HEK293 (cell line): Measurements from ENCODE around the gene CTSO.
A peak's percentile ranks its signal among the peaks of the same experiment; 100 is the strongest.

ENCODE experiments used
- CTCF ChIA-PET: fragments of 350-600 bp; formaldehyde crosslinking; extraction: SDS; loops from one replicate; lab custom pipeline; 2021; ENCODE audit warnings: antibody characterized with exemption; lab: Yijun Ruan, JAX
- POLR2A ChIA-PET: fragments of 300-600 bp; formaldehyde crosslinking; extraction: SDS; loops from one replicate; lab custom pipeline; 2020; ENCODE audit warnings: antibody characterized with exemption, inconsistent platforms; lab: Yijun Ruan, JAX
- H3K27ac ChIP-seq: fragments of 200-500 bp; sonication (Bioruptor generic); 2 replicates; pipeline ENCODE4 v1.5.1; 2014; ENCODE audit warnings: low read depth, low read length, control low read depth, inconsistent platforms; ENCODE audit errors: extremely low read depth
- H3K36me3 ChIP-seq, 2 experiments: fragments of 200-500 bp in 1 of 2; sonication (Bioruptor generic) in 1 of 2; 1 replicate in 1 of 2; 2 replicates in 1 of 2; pipeline ENCODE4 v1.5.1; 2014 to 2017; ENCODE audit warnings: inconsistent platforms in 2 of 2, low read length in 2 of 2; ENCODE audit not compliant: control insufficient read depth in 2 of 2, insufficient read depth in 1 of 2
- H3K4me1 ChIP-seq: fragments of 200-500 bp; sonication (Bioruptor generic); 2 replicates; pipeline ENCODE4 v1.5.1; 2014; ENCODE audit warnings: mild to moderate bottlenecking, low read length, inconsistent platforms; ENCODE audit not compliant: control insufficient read depth, insufficient read depth
- H3K4me3 ChIP-seq: 2 replicates; pipeline ENCODE4 v1.5.1; 2011; ENCODE audit warnings: low read depth, mild to moderate bottlenecking, control low read depth, low read length, moderate library complexity
- H3K9me3 ChIP-seq: fragments of 200-500 bp; sonication (Bioruptor generic); 2 replicates; pipeline ENCODE4 v1.5.1; 2014; ENCODE audit warnings: low read depth, low read length, inconsistent platforms; ENCODE audit not compliant: control insufficient read depth, insufficient read depth
- HOXA7 ChIP-seq: sonication (generic); formaldehyde crosslinking; IDR thresholded peaks from 2 replicates; pipeline ENCODE4 v1.8.1; 2022; ENCODE audit warnings: missing genetic modification reagents, borderline replicate concordance
- ZNF10 ChIP-seq: fragments of 450-650 bp; formaldehyde crosslinking; IDR thresholded peaks from 2 replicates; pipeline ENCODE4 v1.5.1; 2017; ENCODE audit warnings: missing biosample characterization, missing genetic modification characterization
- ZNF2 ChIP-seq: fragments of 450-650 bp; formaldehyde crosslinking; IDR thresholded peaks from 2 replicates; pipeline ENCODE4 v1.5.1; 2016; ENCODE audit warnings: missing biosample characterization, missing genetic modification characterization
- ZNF266 ChIP-seq: fragments of 450-650 bp; formaldehyde crosslinking; IDR thresholded peaks from 2 replicates; pipeline ENCODE4 v1.5.1; 2016; ENCODE audit warnings: missing biosample characterization, missing genetic modification characterization, low read depth
- ZNF311 ChIP-seq: fragments of 450-650 bp; formaldehyde crosslinking; IDR thresholded peaks from 2 replicates; pipeline ENCODE4 v1.5.1; 2017; ENCODE audit warnings: missing biosample characterization, missing genetic modification characterization, borderline replicate concordance
- ZNF416 ChIP-seq: fragments of 450-650 bp; formaldehyde crosslinking; IDR thresholded peaks from 2 replicates; pipeline ENCODE4 v1.5.1; 2016; ENCODE audit warnings: missing biosample characterization, missing genetic modification characterization
- ZNF501 ChIP-seq: fragments of 450-650 bp; formaldehyde crosslinking; IDR thresholded peaks from 2 replicates; pipeline ENCODE4 v1.5.1; 2016; ENCODE audit warnings: missing biosample characterization, missing genetic modification characterization
- ZNF654 ChIP-seq: fragments of 450-650 bp; formaldehyde crosslinking; IDR thresholded peaks from 2 replicates; pipeline ENCODE4 v1.5.1; 2016; ENCODE audit warnings: low read depth, missing biosample characterization, missing genetic modification characterization
- ZNF677 ChIP-seq: fragments of 450-650 bp; IDR thresholded peaks from 2 replicates; pipeline ENCODE4 v1.5.0; 2018; ENCODE audit warnings: missing biosample characterization, mild to moderate bottlenecking, missing genetic modification characterization, moderate library complexity
- ZSCAN16 ChIP-seq: fragments of 450-650 bp; formaldehyde crosslinking; IDR thresholded peaks from 2 replicates; pipeline ENCODE4 v1.5.1; 2016; ENCODE audit warnings: missing biosample characterization, missing genetic modification characterization
- ZXDB ChIP-seq: fragments of 450-650 bp; formaldehyde crosslinking; IDR thresholded peaks from 2 replicates; pipeline ENCODE4 v1.5.1; 2016; ENCODE audit warnings: missing biosample characterization, missing genetic modification characterization
- TF ChIP-seq, protein P1 (sequence below): fragments of 450-650 bp; IDR thresholded peaks from 2 replicates; pipeline ENCODE4 v1.5.1; 2018; ENCODE audit warnings: missing biosample characterization, missing genetic modification characterization
- TF ChIP-seq, protein P2 (sequence below): fragments of 450-650 bp; formaldehyde crosslinking; IDR thresholded peaks from 2 replicates; pipeline ENCODE4 v1.5.0; 2017; ENCODE audit warnings: missing biosample characterization, missing genetic modification characterization, borderline replicate concordance
- TF ChIP-seq, protein P3 (sequence below): fragments of 450-650 bp; formaldehyde crosslinking; optimal IDR thresholded peaks from 2 replicates; pipeline ENCODE3; 2016; ENCODE audit warnings: missing biosample characterization, mild to moderate bottlenecking, missing genetic modification characterization
- TF ChIP-seq, protein P4 (sequence below): fragments of 450-650 bp; formaldehyde crosslinking; IDR thresholded peaks from 2 replicates; pipeline ENCODE4 v1.5.1; 2017; ENCODE audit warnings: missing biosample characterization, missing genetic modification characterization

Gene CTSO

DNA sequence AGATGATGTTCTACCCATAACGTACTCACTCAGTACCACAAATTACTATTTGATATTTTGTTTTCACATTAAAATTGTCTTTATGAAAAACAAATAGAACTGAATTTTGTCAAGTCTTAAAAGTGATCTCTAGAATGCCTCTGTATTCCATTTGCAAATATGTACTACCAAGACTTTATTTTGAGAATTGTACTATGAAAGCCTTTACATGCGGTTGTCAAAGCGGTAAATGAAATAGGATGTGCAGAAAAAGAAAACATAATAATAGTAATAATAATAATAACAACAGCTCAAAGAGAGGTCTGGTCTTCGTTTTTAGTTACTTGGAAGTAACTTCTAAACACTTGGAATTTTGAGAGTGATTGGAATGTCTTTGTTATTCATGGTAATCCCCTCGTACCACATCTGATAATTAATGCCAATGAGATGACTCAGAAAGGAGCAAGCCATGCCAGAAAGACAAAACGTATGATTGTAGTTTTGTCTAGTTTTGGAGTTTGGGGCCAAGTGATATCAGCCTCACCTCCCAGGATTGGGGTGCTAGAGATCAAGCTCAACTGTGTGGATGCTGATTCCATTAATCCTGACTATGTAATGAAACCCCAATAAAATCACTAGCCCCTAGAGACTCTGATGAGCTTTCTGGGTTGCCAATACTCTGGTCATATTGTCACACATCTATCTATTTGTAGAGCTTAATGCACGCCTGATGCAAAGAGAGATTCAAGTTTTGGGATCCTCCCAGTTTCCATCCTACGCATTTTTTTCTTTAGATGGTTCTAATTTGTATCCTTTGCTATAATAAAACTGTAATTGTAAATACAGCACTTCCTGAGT lies 20.2 kb upstream of the CTSO start:
- H3K9me3 ChIP-seq, result no peaks in the 10 kb centered on the region
- no peak overlapping the region for H3K27ac ChIP-seq
- no peaks in the 10 kb centered on the region for H3K4me1 ChIP-seq
- TF ChIP-seq ZNF266 (tag by site-specific recombination), result no peak
- TF ChIP-seq, protein P1, sequence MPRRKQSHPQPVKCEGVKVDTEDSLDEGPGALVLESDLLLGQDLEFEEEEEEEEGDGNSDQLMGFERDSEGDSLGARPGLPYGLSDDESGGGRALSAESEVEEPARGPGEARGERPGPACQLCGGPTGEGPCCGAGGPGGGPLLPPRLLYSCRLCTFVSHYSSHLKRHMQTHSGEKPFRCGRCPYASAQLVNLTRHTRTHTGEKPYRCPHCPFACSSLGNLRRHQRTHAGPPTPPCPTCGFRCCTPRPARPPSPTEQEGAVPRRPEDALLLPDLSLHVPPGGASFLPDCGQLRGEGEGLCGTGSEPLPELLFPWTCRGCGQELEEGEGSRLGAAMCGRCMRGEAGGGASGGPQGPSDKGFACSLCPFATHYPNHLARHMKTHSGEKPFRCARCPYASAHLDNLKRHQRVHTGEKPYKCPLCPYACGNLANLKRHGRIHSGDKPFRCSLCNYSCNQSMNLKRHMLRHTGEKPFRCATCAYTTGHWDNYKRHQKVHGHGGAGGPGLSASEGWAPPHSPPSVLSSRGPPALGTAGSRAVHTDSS (tag by site-specific recombination), result no peak
- TF ChIP-seq ZNF501, result no peak
- no peak for TF ChIP-seq ZNF311 (tag by site-specific recombination)
- no peak for TF ChIP-seq ZSCAN16 (tag by site-specific recombination)
- TF ChIP-seq ZNF2 (tag by site-specific recombination), result no peak
- TF ChIP-seq, protein P2, sequence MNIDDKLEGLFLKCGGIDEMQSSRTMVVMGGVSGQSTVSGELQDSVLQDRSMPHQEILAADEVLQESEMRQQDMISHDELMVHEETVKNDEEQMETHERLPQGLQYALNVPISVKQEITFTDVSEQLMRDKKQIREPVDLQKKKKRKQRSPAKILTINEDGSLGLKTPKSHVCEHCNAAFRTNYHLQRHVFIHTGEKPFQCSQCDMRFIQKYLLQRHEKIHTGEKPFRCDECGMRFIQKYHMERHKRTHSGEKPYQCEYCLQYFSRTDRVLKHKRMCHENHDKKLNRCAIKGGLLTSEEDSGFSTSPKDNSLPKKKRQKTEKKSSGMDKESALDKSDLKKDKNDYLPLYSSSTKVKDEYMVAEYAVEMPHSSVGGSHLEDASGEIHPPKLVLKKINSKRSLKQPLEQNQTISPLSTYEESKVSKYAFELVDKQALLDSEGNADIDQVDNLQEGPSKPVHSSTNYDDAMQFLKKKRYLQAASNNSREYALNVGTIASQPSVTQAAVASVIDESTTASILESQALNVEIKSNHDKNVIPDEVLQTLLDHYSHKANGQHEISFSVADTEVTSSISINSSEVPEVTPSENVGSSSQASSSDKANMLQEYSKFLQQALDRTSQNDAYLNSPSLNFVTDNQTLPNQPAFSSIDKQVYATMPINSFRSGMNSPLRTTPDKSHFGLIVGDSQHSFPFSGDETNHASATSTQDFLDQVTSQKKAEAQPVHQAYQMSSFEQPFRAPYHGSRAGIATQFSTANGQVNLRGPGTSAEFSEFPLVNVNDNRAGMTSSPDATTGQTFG (tag by site-specific recombination), result no peak
- TF ChIP-seq, protein P3, sequence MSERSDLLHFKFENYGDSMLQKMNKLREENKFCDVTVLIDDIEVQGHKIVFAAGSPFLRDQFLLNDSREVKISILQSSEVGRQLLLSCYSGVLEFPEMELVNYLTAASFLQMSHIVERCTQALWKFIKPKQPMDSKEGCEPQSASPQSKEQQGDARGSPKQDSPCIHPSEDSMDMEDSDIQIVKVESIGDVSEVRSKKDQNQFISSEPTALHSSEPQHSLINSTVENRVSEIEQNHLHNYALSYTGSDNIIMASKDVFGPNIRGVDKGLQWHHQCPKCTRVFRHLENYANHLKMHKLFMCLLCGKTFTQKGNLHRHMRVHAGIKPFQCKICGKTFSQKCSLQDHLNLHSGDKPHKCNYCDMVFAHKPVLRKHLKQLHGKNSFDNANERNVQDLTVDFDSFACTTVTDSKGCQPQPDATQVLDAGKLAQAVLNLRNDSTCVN (tag by site-specific recombination), result no peak
- no peak for TF ChIP-seq HOXA7 (CRISPR knock-in tag)
- TF ChIP-seq ZNF10, result no peak
- TF ChIP-seq ZNF677 (tag by site-specific recombination), result no peak
- TF ChIP-seq ZXDB (tag by site-specific recombination), result no peak
- TF ChIP-seq, protein P4, sequence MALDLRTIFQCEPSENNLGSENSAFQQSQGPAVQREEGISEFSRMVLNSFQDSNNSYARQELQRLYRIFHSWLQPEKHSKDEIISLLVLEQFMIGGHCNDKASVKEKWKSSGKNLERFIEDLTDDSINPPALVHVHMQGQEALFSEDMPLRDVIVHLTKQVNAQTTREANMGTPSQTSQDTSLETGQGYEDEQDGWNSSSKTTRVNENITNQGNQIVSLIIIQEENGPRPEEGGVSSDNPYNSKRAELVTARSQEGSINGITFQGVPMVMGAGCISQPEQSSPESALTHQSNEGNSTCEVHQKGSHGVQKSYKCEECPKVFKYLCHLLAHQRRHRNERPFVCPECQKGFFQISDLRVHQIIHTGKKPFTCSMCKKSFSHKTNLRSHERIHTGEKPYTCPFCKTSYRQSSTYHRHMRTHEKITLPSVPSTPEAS (tag by site-specific recombination), result no peak
- no peak for TF ChIP-seq ZNF416 (tag by site-specific recombination)
- no peak overlapping the region for H3K4me3 ChIP-seq
- no peaks in the 10 kb centered on the region for H3K36me3 ChIP-seq
- CTCF ChIA-PET, result interaction anchor here (0.7 kb wide), 2 partner anchors 9 to 140 kb away, joined by 3 read pairs; no protein-coding TSS in a partner anchor
- POLR2A ChIA-PET, result no interaction called here

DNA sequence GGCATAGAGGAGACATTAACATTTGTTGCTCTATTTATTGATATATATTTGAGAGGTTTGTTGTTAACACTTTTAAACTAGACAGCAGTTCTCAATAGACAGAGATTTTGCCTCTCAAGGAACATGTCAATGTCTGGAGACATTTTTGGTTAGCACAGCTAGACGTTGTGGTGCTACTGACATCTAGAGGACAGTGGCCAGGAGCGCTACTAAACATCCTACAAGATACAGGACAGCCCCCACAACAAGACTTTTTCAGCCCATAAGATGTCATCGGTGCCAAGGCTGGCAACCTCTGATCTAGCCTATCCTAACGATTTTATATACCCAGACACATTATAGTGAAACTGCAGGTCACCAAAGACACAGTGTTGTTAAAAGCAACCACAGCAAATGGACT lies 18.4 kb upstream of the CTSO start:
- no peaks in the 10 kb centered on the region for H3K9me3 ChIP-seq
- no peaks in the 10 kb centered on the region for H3K4me1 ChIP-seq
- no peaks in the 10 kb centered on the region for H3K36me3 ChIP-seq
- ChIA-PET CTCF (interaction anchor here (0.5 to 1.3 kb wide), 6 partner anchors 11 to 1646 kb away, joined by 3 to 4 read pairs (median 3); no protein-coding TSS in a partner anchor), POLR2A (no interaction called here)
- TF ChIP-seq ZNF654 (tag by site-specific recombination) (peak; percentile 13; the same call in 1 of the 2 replicates), ZNF677 (tag by site-specific recombination) (no peak)
- H3K4me3 ChIP-seq, result no peak overlapping the region
- no peak overlapping the region for H3K27ac ChIP-seq
